MCF 10A (cell line): ENCODE measurements around the gene GRB2. TPM values are rescaled to one million over a fixed set of nuclear protein-coding genes. Genes with fewer than 3 reads are reported as not detected.

Experiments
- BruUV-seq: library from RNA; stranded (reverse); fragments of 400-500 nt; replicated peaks from 2 replicates; lab custom pipeline; 2021; lab: Mats Ljungman, UMichigan
- CTCF ChIA-PET: fragments of 300-600 bp; sonication (Branson Sonifier 250); formaldehyde crosslinking; extraction: SDS; loops from one replicate; lab custom pipeline; 2021; ENCODE audit warnings: antibody characterized with exemption, inconsistent platforms; lab: Yijun Ruan, JAX
- POLR2A ChIA-PET: fragments of 300-600, 350-650 bp; sonication (Branson Sonifier 250); formaldehyde crosslinking; extraction: SDS; loops from one replicate; lab custom pipeline; 2020; ENCODE audit warnings: antibody characterized with exemption, inconsistent platforms; lab: Yijun Ruan, JAX
- DNase-seq: peaks from one replicate; pipeline ENCODE4 v3.0.0-alpha.2; 2018; ENCODE audit not compliant: unreplicated experiment
- H3K27ac Mint-ChIP-seq: one replicate; pipeline ENCODE4 v1.8.0; 2022; ENCODE audit warnings: mild to moderate bottlenecking, low read depth, mixed read lengths; ENCODE audit not compliant: unreplicated experiment
- H3K27me3 Mint-ChIP-seq: one replicate; pipeline ENCODE4 v1.8.0; 2022; ENCODE audit warnings: mixed read lengths; ENCODE audit not compliant: insufficient read depth, unreplicated experiment
- H3K36me3 Mint-ChIP-seq: one replicate; pipeline ENCODE4 v1.8.0; 2022; ENCODE audit warnings: mild to moderate bottlenecking, moderate library complexity, mixed read lengths; ENCODE audit not compliant: insufficient read depth, unreplicated experiment
- H3K4me1 Mint-ChIP-seq: one replicate; pipeline ENCODE4 v1.8.0; 2022; ENCODE audit warnings: mixed read lengths; ENCODE audit not compliant: insufficient read depth, unreplicated experiment
- H3K4me3 Mint-ChIP-seq: one replicate; pipeline ENCODE4 v1.8.0; 2022; ENCODE audit warnings: mild to moderate bottlenecking, moderate library complexity, mixed read lengths; ENCODE audit not compliant: unreplicated experiment
- H3K9me3 Mint-ChIP-seq: one replicate; pipeline ENCODE4 v1.8.0; 2022; ENCODE audit warnings: mixed read lengths; ENCODE audit not compliant: unreplicated experiment
- CTCF ChIP-seq: fragments of 200-600 bp; IDR thresholded peaks from one replicate; pipeline ENCODE4 v1.8.0; 2022; ENCODE audit warnings: antibody characterized with exemption, mild to moderate bottlenecking; ENCODE audit not compliant: unreplicated experiment
- intact Hi-C: fragments of 100-400 bp; cut with micrococcal nuclease; formaldehyde crosslinking; loops from 2 replicates; pipeline ENCODE4 v1.14.1; 2022
- total RNA-seq: library from RNA; stranded (reverse); gene quantifications from 2 replicates; pipeline ENCODE4 v1.2.3, GENCODE V29; 2022

GRB2 gene
- total RNA-seq, 1 experiment from 2014 or later = 67.1 TPM

- Mint-ChIP-seq H3K27me3 (no peaks in the 10 kb centered on the region), H3K36me3 (peaks cover 6% of the 10 kb centered on the region), H3K27ac (no peak overlapping the region), H3K4me3 (no peak overlapping the region), H3K9me3 (no peaks in the 10 kb centered on the region), H3K4me1 (peaks cover 9% of the 10 kb centered on the region)
- ChIA-PET CTCF (interaction anchor here (0.9 kb wide), 1 partner anchor 15 kb away, joined by 7 read pairs; no protein-coding TSS in a partner anchor), POLR2A (interaction anchor here (1.0 to 1.7 kb wide), 2 partner anchors 12 to 27 kb away, joined by 3 read pairs; no protein-coding TSS in a partner anchor)
- no peak for DNase-seq
- intact Hi-C loops = no loop called here
- BruUV-seq = no TSS peak
- no peak for TF ChIP-seq CTCF
Measured at GRCh38 chr17:75307957-75308731, 97.3 kb downstream of the GRB2 start.

- POLR2A ChIA-PET = no interaction called here
- Mint-ChIP-seq H3K4me3 (no peak overlapping the region), H3K27ac (no peak overlapping the region), H3K9me3 (no peaks in the 10 kb centered on the region), H3K36me3 (no peaks in the 10 kb centered on the region), H3K27me3 (no peaks in the 10 kb centered on the region), H3K4me1 (no peaks in the 10 kb centered on the region)
- CTCF ChIA-PET = interaction anchor here (1.6 kb wide), 1 partner anchor 21 kb away, joined by 5 read pairs; no protein-coding TSS in a partner anchor
- intact Hi-C loops = no loop called here
- no peak for DNase-seq
- no peak for TF ChIP-seq CTCF
- BruUV-seq = no TSS peak
Measured at GRCh38 chr17:75301502-75302206, 103.8 kb downstream of the GRB2 start.

GRCh38 chr17:75301049-75301448, 104.4 kb downstream of the GRB2 start:
- H3K4me3 Mint-ChIP-seq = no peak overlapping the region
- no peak overlapping the region for H3K27ac Mint-ChIP-seq
- ChIA-PET POLR2A (no interaction called here), CTCF (no interaction called here)
- no TSS peak for BruUV-seq
- H3K9me3 Mint-ChIP-seq = no peaks in the 10 kb centered on the region
- H3K27me3 Mint-ChIP-seq = no peaks in the 10 kb centered on the region
- H3K36me3 Mint-ChIP-seq = no peaks in the 10 kb centered on the region
- H3K4me1 Mint-ChIP-seq = no peaks in the 10 kb centered on the region
- intact Hi-C loops = no loop called here
- DNase-seq = no peak
- TF ChIP-seq CTCF = no peak

GRCh38 chr17:75300280-75300679, 105.2 kb downstream of the GRB2 start:
- no peaks in the 10 kb centered on the region for H3K36me3 Mint-ChIP-seq
- BruUV-seq = no TSS peak
- no peak for DNase-seq
- TF ChIP-seq CTCF = no peak
- H3K4me1 Mint-ChIP-seq = no peaks in the 10 kb centered on the region
- POLR2A ChIA-PET = interaction anchor here (0.6 to 1.3 kb wide), 2 partner anchors 10 to 11 kb away, joined by 3 to 6 read pairs; partner anchors contain the start of gene SLC25A19
- H3K27ac Mint-ChIP-seq = no peak overlapping the region
- intact Hi-C loops = no loop called here
- H3K4me3 Mint-ChIP-seq = no peak overlapping the region
- no peaks in the 10 kb centered on the region for H3K27me3 Mint-ChIP-seq
- CTCF ChIA-PET = no interaction called here
- no peaks in the 10 kb centered on the region for H3K9me3 Mint-ChIP-seq
